Measurements from ENCODE around the gene ANKS4B.

DNA sequence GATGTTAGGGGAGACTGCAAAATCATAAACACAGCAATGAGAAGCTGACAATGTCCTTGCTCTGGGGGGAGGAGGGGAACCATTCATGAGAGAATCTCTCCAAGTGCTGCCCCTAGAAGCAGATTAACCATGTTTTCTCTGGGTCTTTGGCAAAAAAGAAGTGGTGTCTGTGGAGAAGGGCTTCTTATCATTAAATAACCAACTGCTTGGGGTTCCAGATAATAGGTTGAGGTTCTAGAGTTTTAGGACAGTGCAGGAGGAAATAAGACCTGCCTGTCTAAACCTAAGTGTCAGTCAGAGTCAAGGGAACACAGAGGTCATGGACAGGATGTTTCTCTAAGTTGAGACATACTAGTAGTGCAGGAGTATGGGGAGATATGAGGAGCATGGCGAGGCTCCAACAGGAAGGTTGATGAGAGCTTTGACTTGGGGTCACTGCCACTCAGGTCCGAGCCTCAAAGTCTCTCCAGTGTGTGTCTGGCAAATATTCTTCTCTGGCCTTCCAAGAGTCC, 5.1 kb upstream of the ANKS4B start:
- TF ChIP-seq PPARA (CRISPR knock-in tag; IDR thresholded peaks at IDR 0.05; ENCODE audit: borderline replicate concordance), result no peak
- TF ChIP-seq RARB (CRISPR knock-in tag; IDR thresholded peaks at IDR 0.05), result no peak
- no peak for TF ChIP-seq ISL1 (CRISPR knock-in tag; IDR thresholded peaks at IDR 0.05)
- TF ChIP-seq ZFP30 (CRISPR knock-in tag; IDR thresholded peaks at IDR 0.05), result no peak
- TF ChIP-seq, protein P1, sequence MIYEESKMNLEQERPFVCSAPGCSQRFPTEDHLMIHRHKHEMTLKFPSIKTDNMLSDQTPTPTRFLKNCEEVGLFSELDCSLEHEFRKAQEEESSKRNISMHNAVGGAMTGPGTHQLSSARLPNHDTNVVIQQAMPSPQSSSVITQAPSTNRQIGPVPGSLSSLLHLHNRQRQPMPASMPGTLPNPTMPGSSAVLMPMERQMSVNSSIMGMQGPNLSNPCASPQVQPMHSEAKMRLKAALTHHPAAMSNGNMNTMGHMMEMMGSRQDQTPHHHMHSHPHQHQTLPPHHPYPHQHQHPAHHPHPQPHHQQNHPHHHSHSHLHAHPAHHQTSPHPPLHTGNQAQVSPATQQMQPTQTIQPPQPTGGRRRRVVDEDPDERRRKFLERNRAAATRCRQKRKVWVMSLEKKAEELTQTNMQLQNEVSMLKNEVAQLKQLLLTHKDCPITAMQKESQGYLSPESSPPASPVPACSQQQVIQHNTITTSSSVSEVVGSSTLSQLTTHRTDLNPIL (CRISPR knock-in tag; IDR thresholded peaks at IDR 0.05; ENCODE audit: low read depth), result no peak
- no peak for TF ChIP-seq ZNF8 (CRISPR knock-in tag; IDR thresholded peaks at IDR 0.05)
- TF ChIP-seq ARNTL (CRISPR knock-in tag; IDR thresholded peaks at IDR 0.05; ENCODE audit: borderline replicate concordance, low read depth), result no peak
- no peak for TF ChIP-seq GLIS3 (CRISPR knock-in tag; IDR thresholded peaks at IDR 0.05)
- TF ChIP-seq, protein P2, sequence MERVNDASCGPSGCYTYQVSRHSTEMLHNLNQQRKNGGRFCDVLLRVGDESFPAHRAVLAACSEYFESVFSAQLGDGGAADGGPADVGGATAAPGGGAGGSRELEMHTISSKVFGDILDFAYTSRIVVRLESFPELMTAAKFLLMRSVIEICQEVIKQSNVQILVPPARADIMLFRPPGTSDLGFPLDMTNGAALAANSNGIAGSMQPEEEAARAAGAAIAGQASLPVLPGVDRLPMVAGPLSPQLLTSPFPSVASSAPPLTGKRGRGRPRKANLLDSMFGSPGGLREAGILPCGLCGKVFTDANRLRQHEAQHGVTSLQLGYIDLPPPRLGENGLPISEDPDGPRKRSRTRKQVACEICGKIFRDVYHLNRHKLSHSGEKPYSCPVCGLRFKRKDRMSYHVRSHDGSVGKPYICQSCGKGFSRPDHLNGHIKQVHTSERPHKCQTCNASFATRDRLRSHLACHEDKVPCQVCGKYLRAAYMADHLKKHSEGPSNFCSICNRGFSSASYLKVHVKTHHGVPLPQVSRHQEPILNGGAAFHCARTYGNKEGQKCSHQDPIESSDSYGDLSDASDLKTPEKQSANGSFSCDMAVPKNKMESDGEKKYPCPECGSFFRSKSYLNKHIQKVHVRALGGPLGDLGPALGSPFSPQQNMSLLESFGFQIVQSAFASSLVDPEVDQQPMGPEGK (CRISPR knock-in tag; IDR thresholded peaks at IDR 0.05; ENCODE audit: borderline replicate concordance), result no peak
- TF ChIP-seq TSHZ2 (CRISPR knock-in tag; IDR thresholded peaks at IDR 0.05), result no peak

Data from SK-N-SH treated with all-trans-retinoic acid at 6 μM for 48 hours (cell line).